ENCODE results near the gene ALDH4A1. TPM values are rescaled to one million over a fixed set of nuclear protein-coding genes. Genes with fewer than 3 reads are reported as not detected.

ALDH4A1 gene
- total RNA-seq, 1 donor from 2014 or later, result 35.9 TPM

GRCh38 chr1:18938008-18938706 lies 35.8 kb upstream of the ALDH4A1 start:
- Histone ChIP-seq H3K27ac (replicated peaks) (no peak overlapping the region), H3K4me1 (peaks cover 51% of the 10 kb centered on the region), H3K36me3 (no peaks in the 10 kb centered on the region), H3K4me3 (no peak overlapping the region), H3K27me3 (ENCODE audit: low read depth) (no peaks in the 10 kb centered on the region), H3K9me3 (replicated peaks) (no peaks in the 10 kb centered on the region)
- no peak for TF ChIP-seq CTCF (IDR thresholded peaks at IDR 0.05; ENCODE audit: borderline replicate concordance)
- intact Hi-C loops (cut with micrococcal nuclease), result no loop called here
- no peak for DNase-seq

GRCh38 chr1:18937539-18937938 lies 35.2 kb upstream of the ALDH4A1 start:
- intact Hi-C loops (cut with micrococcal nuclease), result no loop called here
- H3K36me3 ChIP-seq, result no peaks in the 10 kb centered on the region
- no peaks in the 10 kb centered on the region for H3K9me3 ChIP-seq (replicated peaks)
- H3K4me3 ChIP-seq, result no peak overlapping the region
- H3K27ac ChIP-seq (replicated peaks), result no peak overlapping the region
- DNase-seq, result no peak
- TF ChIP-seq CTCF (IDR thresholded peaks at IDR 0.05; ENCODE audit: borderline replicate concordance), result no peak
- H3K4me1 ChIP-seq, result peaks cover 47% of the 10 kb centered on the region
- no peaks in the 10 kb centered on the region for H3K27me3 ChIP-seq (ENCODE audit: low read depth)

- no peaks in the 10 kb centered on the region for H3K9me3 ChIP-seq (replicated peaks)
- H3K4me1 ChIP-seq, result peaks cover 41% of the 10 kb centered on the region
- no peaks in the 10 kb centered on the region for H3K27me3 ChIP-seq (ENCODE audit: low read depth)
- TF ChIP-seq CTCF (IDR thresholded peaks at IDR 0.05; ENCODE audit: borderline replicate concordance), result no peak
- H3K4me3 ChIP-seq, result no peak overlapping the region
- intact Hi-C loops (cut with micrococcal nuclease), result no loop called here
- no peaks in the 10 kb centered on the region for H3K36me3 ChIP-seq
- no peak for DNase-seq
- H3K27ac ChIP-seq (replicated peaks), result no peak overlapping the region
Observed at GRCh38 chr1:18936814-18937481, 34.6 kb upstream of the ALDH4A1 start.

- Histone ChIP-seq H3K4me3 (no peak overlapping the region), H3K27me3 (ENCODE audit: low read depth) (no peaks in the 10 kb centered on the region), H3K27ac (replicated peaks) (no peak overlapping the region), H3K9me3 (replicated peaks) (no peaks in the 10 kb centered on the region), H3K36me3 (no peaks in the 10 kb centered on the region), H3K4me1 (peaks cover 36% of the 10 kb centered on the region)
- no peak for TF ChIP-seq CTCF (IDR thresholded peaks at IDR 0.05; ENCODE audit: borderline replicate concordance)
- DNase-seq, result no peak
- intact Hi-C loops (cut with micrococcal nuclease), result no loop called here
Observed at GRCh38 chr1:18936471-18936813, 34.1 kb upstream of the ALDH4A1 start.

- no peaks in the 10 kb centered on the region for H3K27me3 ChIP-seq (ENCODE audit: low read depth)
- intact Hi-C loops (cut with micrococcal nuclease), result no loop called here
- no peaks in the 10 kb centered on the region for H3K36me3 ChIP-seq
- H3K4me1 ChIP-seq, result peaks cover 25% of the 10 kb centered on the region
- H3K27ac ChIP-seq (replicated peaks), result no peak overlapping the region
- no peak overlapping the region for H3K4me3 ChIP-seq
- H3K9me3 ChIP-seq (replicated peaks), result no peaks in the 10 kb centered on the region
- TF ChIP-seq CTCF (IDR thresholded peaks at IDR 0.05; ENCODE audit: borderline replicate concordance), result no peak
- DNase-seq, result no peak
Observed at GRCh38 chr1:18934205-18935000, 32.0 kb upstream of the ALDH4A1 start.
